Stimulated activated CD4-positive, alpha-beta T cell treated with anti-CD3 and anti-CD28 coated beads, Interleukin-4, amount 100 ng/mL, for 24 hours (primary cell): ENCODE results near the gene DUS2.
"Not testable (repeated sequence)": the region's sequence is repeated elsewhere in the genome, so short reads cannot be mapped to it uniquely, and the experiment has no call there.

Source experiments
- DNase-seq: peaks from one replicate; pipeline ENCODE4 v3.0.0-alpha.2; 2020

DUS2 gene

DNA sequence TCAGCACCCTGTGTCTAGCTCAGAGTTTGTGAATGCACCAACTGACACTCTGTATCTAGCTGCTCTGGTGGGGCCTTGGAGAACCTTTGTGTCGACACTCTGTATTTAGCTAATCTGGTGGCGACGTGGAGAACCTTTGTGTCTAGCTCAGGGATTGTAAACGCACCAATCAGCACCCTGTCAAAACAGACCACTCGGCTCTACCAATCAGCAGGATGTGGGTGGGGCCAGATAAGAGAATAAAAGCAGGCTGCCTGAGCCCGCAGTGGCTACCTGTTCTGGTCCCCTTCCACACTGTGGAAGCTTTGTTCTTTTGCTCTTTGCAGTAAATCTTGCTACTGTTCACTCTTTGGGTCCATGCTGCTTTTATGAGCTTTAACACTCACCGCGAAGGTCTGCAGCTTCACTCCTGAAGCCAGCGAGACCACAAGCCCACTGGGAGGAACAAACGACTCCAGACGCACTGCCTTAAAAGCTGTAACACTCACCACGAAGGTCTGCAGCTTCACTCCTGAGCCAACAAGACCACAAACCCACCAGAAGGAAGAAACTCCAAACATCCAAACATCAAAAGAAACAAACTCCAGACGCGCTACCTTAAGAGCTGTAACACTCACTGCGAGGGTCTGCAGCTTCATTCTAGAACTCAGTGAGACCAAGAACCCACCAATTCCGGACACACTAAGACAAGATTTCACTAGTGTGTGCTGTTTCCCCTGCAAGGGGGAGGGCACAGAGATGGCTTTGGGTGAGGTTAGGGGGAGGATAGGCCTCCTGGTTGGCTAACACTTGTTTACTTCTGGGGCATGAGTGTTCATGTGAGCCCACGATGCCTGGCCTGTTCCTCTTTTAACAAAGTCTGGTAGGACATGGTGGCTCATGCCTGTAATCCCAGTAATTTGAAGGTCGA lies 24.1 kb upstream of the DUS2 start, which contains the start of gene DPEP2:
DPEP2 (minus strand) TSS at position 706 of the 910 bp plus-strand sequence. CDS start 6,272 bp downstream, outside the sequence.
- DNase-seq = peak; percentile 51

DNA sequence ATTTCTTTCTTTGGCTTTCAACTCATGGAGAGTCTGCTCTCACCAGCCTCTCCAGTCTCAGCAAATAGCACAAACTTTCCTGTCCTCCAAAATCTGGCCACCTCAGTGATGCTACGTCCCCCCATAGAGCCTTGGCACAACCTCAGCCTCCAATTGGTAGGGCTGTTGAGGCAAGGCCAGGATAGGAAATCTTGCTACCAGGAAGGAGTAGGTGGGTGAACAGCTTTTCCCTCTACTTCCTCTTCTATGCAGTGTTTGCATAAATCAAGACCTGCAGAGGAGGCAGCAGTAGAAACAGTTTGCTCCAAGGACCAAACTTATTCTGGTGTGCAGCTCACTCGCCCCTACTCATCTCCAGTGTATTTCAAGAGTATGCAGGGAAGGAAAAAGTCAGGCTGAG lies 23.1 kb upstream of the DUS2 start:
- DNase-seq = no peak

DNA sequence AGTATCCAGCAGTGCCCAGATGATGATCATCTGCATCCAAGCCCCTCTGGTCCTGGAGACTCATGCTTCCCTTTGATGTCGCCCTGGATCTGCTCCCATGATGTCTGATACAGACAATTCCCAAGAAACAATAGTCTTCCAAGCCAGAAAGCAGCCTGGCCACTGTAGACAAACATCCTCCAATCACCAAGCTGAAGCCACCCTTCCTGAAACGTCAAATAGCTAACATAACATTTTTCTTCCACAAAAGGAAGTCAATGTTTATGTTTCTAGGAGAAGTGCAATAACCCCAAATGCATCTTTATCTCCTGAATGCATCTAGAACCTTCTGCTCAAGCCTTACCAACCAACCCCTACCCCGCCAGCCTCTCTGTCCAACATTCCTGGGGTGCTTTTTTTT lies 22.6 kb upstream of the DUS2 start:
- DNase-seq = no peak

DNA sequence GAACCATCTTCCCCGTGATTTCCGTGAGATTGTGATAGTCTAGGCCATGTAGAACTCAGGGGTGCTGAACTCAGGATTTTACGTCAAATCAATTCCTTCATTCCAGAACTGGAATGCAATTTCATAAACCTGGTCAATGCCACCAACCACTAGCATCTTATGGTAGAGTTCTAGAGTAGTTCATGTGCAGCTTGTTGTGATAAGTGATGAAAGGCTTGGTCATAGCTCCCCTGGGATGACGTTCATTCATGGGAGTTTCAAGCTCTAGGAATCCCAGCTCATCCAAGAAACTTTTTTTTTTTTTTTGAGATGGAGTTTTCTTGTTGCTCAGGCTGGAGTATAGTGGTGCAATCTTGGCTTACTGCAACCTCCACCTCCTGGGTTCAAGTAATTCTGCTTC lies 20.1 kb upstream of the DUS2 start:
- DNase-seq = no peak

DNA sequence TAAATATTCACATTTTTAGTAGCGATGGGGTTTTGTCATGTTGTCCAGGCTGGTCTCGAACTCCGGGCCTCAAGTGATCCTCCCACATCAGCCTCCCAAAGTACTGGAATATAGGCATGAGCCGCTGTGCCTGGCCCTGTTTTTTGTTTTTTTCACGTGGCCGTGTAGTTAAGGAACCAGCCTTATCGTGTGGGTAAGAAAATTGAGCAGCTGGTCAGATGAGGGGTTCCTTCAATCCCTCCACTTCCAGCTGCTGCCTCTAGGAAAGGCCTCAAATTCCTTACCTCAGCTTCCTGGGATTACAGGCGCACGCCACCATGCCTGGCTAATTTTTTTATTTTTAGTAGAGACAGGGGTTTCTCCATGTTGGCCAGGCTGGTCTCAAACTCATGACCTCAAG lies 17.9 kb upstream of the DUS2 start:
- no peak for DNase-seq

DNA sequence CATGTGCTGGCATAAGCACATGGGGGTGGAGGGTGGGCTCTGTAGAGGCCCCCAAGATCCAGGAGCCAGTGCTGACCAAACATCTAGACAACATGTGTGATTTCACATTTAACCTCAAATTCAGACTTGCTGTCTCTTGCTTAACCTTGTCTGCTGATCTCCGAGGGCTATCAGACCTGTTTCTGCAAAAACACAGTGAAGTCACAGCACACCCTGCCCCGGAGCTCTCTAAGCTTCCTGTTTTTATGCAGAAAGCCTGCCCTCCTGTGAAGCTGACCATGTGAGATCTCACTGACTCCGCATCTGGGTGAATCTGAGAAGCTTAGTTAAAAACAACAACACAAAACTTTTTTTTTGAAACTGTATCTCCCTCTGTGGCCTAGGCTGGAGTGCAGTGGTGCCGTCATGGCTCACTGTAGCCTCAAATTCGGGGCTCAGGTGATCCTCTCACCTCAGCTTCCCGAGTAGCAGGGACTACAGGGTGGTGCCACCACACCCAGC lies 17.2 kb upstream of the DUS2 start:
- peak; percentile 31 for DNase-seq

DNA sequence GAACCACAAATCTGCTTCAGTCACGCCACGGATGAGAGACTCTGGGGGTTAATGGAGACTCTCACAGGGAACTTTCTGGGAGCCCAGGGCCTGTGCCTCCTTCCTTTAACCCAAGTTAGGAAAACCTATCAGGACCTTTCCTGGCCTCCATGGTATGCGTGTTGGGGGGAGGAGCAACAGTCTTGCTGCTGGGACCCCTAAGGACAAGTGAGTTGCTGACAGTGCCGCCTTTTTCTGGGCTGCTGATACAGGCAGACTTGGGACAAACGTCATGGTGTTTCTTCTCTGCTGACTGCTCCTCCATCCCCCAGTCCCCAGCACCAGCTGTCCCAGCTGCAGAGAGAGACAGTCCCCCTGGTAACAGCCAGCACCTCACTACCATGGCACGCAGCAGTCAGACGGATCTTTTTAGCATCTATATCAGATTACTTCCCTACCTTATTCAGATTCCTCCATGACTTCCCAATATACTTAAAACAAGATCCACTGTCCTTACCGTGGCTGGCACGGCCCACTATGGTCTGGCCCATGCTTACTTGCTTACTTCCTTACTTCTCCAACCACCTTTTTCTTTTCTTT lies 13.8 kb upstream of the DUS2 start:
- DNase-seq = no peak

DNA sequence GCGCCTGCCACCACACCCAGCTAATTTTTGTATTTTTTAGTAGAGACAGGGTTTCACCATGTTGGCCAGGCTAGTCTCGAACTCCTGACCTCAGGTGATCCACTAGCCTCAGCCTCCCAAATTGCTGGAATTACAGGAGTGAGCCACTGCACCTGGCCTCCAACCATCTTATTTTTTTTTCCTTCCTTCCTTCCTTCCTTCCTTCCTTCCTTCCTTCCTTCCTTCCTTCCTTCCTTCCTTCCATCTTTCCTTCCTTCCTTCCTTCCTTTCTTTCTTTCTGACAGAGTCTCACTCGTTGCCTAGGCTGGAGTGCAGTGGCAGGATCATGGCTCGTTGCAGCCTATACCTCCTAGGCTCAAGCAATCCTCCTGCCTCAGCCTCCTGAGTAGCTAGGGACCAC lies 13.2 kb upstream of the DUS2 start:
- DNase-seq = not testable (repeated sequence)

DNA sequence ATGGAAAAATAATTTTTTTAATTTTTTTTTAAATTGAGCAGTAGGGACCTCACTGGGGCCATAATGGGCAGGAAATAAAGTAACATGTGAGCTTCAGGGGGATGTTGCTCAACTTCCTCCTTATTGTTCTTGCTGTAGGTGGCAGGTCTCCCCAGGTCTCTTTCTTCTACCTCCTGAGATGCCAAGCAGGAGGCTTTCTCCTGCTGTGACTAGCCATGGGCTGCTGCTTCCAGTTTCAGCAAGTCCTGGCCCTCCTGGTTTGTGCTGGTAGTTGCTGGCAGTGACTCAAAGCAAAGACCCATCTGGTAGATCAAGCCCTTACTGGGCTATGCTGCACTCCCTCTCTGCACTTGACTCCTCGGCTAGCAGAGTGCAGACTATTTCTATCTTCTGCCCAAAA lies 9.6 kb upstream of the DUS2 start:
- no peak for DNase-seq

DNA sequence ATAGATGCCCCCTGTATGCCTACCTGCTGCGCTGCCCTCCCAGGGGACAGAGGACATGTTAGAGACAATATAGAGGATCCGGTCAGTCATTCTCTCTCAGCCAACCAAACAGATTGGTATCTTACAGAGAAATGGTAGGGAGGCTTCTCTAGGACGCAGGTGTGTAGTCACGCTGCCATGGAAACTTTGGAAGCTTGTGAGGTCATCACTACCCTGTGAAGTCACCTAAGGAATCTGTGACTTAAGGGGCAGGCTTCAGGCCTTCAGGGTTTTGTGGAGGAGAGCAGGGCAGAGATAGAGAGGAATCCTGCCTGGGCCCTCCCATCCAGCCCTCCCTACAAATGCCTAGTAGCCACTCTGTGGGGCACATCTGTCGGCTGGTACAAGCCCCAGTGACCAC lies 7.4 kb upstream of the DUS2 start, which contains the start of gene DPEP2NB:
DPEP2NB (minus strand) TSS at position 231 of the 400 bp plus-strand sequence; CDS start at position 90, 141 bp downstream.
- no peak for DNase-seq

DNA sequence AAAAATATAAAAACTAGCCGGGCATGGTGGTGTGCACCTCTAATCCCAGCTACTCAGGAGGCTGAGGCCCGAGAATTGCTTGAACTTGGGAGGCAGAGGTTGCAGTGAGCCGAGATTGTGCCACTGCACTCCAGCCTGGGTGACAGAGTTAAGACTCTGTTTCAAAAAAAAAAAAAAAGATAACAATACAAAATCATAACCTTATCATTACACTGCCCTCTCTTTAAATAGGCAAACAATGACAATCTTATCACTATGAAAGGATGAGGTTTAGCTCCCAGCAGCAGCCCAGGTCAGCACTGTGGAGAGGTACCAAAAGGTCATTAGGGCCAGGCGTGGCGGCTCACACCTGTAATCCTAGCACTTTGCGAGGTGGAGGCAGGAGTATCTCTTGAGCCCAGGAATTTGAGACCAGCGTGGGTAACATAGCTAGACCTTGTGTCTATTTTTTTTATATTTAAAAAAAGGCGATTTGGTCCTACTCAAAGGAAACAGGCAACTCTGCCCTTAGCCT lies 3.9 kb upstream of the DUS2 start:
- no peak for DNase-seq

DNA sequence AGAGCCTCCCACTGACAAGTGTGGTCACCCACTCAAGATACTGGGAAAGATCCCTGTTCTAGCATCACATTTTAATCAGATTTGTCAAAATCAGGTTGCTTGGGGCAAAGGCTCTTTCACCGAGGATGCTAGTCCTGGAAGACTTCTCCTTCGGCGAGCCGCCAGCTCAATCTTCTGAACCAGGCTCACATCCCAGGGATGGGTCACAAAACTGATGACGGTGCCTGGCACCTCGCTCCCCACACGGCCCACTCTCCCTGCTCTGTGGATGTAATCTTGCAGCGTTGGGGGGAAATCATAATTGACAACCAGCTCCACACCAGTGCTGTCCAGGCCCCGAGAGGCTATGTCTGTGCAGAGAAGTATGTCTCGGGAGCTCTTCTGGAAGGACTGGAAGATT lies 1.6 kb upstream of the DUS2 start:
- no peak for DNase-seq

DNA sequence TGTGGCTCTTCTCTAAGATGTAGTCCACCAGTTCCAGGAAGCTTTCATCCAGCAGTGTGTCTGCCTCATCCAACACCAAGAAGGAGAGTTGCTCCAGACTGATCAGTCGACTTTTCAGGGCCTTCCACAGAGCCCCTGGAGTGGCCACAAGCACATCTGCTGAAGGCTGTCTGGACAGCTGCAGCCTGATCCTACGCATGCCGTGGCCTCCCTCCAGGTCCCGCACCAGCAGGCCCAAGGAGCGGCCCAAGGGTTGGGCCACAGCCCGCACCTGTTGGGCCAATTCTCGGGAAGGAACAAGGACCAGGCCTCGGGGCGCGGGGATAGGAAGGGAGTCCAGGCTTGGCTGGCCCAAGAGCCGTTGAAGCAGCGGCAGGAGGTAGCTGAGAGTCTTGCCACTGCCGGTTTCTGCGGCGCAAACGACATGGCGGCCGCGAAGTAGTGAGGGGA lies 781 bp upstream of the DUS2 start:
- DNase-seq = no peak

DNA sequence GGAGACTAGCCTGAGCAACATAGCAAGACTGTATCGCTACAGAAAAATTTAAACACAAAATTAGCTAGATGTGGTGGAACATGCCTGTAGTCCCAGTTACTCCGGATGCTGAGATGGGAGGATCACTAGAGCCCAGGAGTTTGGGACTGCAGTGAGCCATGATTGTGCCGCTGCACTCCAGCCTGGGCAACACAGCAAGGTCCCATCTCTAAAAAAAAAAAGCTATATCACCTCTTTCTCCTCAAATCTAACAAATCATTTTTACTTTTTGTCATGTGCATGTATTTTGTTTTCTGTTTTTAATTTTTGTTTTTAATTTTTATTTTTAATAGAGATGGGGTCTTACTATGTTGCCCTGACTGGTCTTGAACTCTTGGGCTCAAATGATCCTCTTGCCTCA lies 5.9 kb downstream of the DUS2 start:
- DNase-seq = no peak

DNA sequence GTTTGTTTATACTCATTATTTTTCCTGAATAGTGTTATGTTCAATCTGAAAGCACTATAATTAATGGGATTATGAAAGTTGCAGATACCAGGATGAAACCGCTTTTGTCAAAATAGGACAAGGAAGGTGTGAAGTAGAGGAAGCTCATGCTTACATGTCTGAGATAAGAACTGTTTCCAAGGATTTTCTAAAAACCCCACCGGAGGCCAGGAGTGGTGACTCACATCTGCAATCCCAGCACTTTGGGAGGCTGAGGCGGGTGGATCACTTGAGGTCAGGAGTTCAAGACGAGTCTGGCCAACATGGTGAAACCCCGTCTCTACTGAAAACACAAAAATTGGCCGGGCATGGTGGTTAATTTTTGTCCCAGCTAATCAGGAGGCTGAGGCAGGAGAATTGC lies 7.0 kb downstream of the DUS2 start:
- DNase-seq = not testable (repeated sequence)

DNA sequence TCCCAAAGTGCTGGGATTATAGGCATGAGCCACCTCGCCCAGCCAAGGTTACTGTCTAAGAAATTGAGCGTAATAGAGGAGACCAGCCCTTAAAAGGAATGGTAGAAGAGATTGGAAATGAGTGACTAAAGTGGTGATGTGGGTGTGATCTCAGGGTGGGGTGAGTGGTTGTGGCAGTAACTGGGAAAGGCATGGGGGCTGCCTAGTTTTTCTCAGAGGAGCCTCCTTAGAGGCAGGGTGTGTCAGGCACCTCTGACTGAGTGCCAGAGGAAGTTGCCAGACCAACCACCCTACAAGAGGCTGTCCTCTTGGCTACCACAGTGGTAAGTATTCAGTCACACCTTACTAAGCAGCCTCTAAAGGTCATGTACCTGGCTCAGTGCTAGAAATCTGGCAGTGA lies 8.9 kb downstream of the DUS2 start:
- DNase-seq = no peak

DNA sequence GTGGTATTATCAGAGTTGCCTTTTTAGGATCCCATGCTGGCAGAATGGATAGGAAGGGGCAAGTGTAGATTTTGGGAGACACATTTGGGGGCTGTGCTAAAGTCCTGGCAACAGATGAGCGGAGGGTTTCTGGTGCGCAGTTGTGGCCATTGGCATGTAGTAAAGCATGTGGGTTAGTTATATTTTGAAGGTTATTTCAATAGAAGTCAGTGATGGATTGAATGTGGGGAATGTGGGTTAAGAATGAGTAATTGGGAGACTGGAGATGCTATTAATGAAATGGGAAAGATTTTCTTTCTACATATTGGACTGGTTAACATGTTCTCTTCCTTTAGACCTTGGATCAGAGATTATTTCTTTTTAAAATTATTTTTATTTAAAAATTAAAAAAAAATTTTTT lies 10.0 kb downstream of the DUS2 start:
- no peak for DNase-seq

DNA sequence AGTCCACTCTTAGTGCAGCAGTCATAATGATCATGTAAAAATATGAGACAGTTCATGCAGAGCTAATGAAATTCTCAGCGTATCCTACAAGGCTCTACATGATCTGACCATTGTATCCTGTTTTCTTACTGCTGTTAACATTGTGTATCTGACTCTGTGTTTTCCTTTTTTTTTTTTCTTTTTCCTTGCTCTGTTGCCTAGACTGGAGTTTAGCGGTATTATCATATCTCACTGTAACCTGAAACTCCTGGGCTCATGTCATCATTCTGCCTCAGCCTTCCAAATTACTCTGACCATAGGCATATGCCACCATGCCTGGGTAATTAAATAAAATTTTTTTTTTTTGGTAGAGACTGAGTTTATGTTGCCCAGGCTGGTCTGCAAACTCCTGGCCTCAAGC lies 12.1 kb downstream of the DUS2 start:
- DNase-seq = no peak

DNA sequence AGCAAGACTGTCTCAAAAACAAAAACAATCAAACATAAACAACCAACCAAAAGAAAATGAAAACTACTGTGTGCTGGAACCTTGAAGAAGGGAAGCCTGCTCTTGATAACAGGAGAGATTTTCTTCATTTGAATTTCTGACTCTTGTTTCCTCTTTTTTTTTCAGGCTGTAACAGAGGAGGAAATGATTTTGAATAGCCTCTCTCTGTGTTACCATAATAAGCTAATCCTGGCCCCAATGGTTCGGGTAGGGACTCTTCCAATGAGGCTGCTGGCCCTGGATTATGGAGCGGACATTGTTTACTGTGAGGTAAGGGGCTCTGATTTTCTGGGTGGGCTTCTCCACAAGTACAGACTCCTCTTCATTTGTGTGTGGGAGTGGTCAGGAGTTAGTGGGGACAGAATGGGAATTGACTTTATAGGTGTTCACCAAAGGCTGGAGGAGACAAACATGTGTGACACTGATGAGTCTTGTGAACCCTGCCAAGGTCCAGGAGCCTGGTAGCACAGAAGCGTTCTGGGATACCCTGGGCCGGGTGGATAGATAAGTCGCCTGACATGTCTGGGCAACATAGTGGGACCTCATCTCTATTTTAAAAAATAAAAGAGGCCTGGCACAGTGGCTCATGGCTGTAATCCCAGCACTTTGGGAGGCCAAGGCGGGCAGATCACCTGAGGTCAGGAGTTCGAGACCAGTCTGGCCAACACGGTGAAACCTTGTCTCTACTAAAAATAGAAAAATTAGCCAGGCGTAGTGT lies 14.9 kb downstream of the DUS2 start:
- no peak for DNase-seq

DNA sequence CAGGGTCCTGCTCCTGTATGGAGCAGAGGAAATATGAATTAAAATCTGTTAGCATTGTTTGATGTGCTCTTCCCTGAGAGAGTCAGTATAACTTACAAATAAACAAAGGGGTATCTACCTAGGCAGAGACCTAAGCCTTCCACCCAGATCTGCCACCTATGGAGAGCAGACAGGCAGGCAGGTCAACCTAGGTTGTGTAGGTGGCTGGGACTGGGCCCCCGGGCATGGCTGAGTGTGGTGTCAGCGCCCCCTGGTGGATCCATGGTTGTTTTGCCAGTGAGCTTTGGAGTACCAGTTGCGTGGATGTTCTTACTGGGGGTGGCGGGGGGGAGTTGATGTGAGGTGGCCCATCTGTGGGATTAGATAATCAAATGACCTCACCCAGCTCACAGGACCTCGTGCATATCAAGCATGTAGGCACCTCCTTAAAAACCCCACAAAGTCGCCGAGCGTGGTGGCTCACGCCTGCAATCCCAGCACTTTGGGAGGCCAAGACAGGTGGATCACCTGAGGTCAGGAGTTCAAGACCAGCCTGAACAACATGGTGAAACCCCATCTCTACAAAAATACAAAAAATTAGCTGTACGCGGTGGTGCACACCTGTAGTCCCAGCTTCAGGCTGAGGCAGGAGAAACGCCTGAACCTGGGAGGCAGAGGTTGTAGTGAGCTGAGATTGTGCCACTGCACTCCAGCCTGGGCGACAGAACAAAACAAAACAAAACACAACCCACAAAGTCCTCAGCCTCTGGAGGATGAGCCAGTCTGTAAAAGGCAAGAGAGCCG lies 17.6 kb downstream of the DUS2 start:
- DNase-seq = peak; percentile 90

DNA sequence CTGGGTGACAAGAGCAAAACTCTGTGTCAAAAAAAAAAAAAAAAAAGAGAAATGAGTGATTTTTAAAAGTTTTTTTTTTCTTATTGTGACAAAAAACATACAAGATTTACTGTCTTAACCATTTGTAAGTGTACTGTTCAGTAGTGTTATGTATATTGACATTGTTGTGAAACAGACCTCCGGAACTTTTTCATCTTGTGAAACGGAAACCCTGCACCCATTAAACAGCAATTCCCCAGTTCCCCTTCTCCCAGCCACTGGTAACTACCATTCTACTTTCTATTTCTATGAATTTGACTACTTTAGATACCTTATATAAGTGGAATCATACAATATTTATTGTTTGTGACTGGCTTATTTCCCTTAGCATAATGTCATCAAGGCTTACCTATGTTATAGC lies 18.7 kb downstream of the DUS2 start:
- no peak for DNase-seq

DNA sequence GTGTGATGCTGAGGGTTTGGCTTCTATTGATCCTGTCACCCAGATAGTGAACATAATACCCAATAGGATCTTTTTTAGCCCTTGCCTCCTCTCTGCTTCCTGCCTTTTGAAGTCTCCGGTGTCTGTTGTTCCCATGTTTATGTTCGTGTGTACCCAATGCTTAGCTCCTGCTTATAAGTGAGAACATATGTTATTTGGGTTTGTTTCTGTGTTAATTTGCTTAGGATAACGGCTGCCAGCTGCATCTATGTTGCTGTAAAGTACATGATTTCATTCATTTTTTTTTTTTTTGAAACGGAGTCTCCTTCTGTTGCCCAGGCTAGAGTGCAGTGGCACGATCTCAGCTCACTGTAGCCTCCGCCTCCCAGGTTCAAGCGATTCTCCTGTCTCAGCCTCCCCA lies 23.0 kb downstream of the DUS2 start:
- no peak for DNase-seq
